ENCODE measurements around the gene CAMTA1. TPM values are rescaled to one million over a fixed set of nuclear protein-coding genes. Genes with fewer than 3 reads are reported as not detected.
A peak's percentile ranks its signal among the peaks of the same experiment; 100 is the strongest.

CAMTA1 gene
- total RNA-seq, 1 donor from 2014 or later: 77.6 TPM

GRCh38 chr1:7218210-7218832, 433.1 kb downstream of the CAMTA1 start:
- H3K4me3 ChIP-seq (ENCODE audit: insufficient read depth, low read depth, low read length): no peak overlapping the region
- Mint-ChIP-seq H3K27ac (ENCODE audit: unreplicated experiment) (no peak overlapping the region), H3K4me1 (ENCODE audit: low read depth, unreplicated experiment) (peaks cover 14% of the 10 kb centered on the region), H3K9me3 (ENCODE audit: unreplicated experiment) (no peaks in the 10 kb centered on the region), H3K36me3 (ENCODE audit: low read depth, unreplicated experiment) (peaks cover 1% of the 10 kb centered on the region), H3K4me3 (ENCODE audit: unreplicated experiment) (no peak overlapping the region), H3K27me3 (ENCODE audit: low read depth, unreplicated experiment) (no peaks in the 10 kb centered on the region)
- H3K27me3 ChIP-seq (ENCODE audit: insufficient read depth, low read length): no peaks in the 10 kb centered on the region
- no peak overlapping the region for H3K9ac ChIP-seq (ENCODE audit: low read length)
- H3K36me3 ChIP-seq (ENCODE audit: insufficient read depth, low read length): no peaks in the 10 kb centered on the region
- H2AFZ ChIP-seq (ENCODE audit: low read depth, low read length): no peak overlapping the region
- no peaks in the 10 kb centered on the region for H4K20me1 ChIP-seq (ENCODE audit: insufficient read depth, low read length)
- H3K27ac ChIP-seq (ENCODE audit: low read depth, low read length): no peak overlapping the region
- no peaks in the 10 kb centered on the region for H3K9me3 ChIP-seq (ENCODE audit: insufficient read depth, low read depth, low read length)
- H3K79me2 ChIP-seq (ENCODE audit: insufficient read depth, low read length): no peaks in the 10 kb centered on the region
- peaks cover 16% of the 10 kb centered on the region for H3K4me1 ChIP-seq (ENCODE audit: insufficient read depth, low read length)
- no peak overlapping the region for H3K4me2 ChIP-seq (ENCODE audit: low read length)
- DNase-seq (ENCODE audit: low read depth) (peak; percentile 7), FAIRE-seq (no peak)
- TF ChIP-seq EZH2 (IDR thresholded peaks at IDR 0.05; ENCODE audit: insufficient read depth, low read length) (no peak), CTCF (IDR thresholded peaks at IDR 0.05; ENCODE audit: insufficient read depth, low read depth, low read length) (peak; percentile 66)

- H3K27me3 ChIP-seq (ENCODE audit: insufficient read depth, low read length): no peaks in the 10 kb centered on the region
- peaks cover 21% of the 10 kb centered on the region for H3K4me1 ChIP-seq (ENCODE audit: insufficient read depth, low read length)
- no peaks in the 10 kb centered on the region for H3K36me3 ChIP-seq (ENCODE audit: insufficient read depth, low read length)
- H3K9me3 ChIP-seq (ENCODE audit: insufficient read depth, low read depth, low read length): no peaks in the 10 kb centered on the region
- H4K20me1 ChIP-seq (ENCODE audit: insufficient read depth, low read length): no peaks in the 10 kb centered on the region
- H3K79me2 ChIP-seq (ENCODE audit: insufficient read depth, low read length): no peaks in the 10 kb centered on the region
- H3K4me2 ChIP-seq (ENCODE audit: low read length): no peak overlapping the region
- no peaks in the 10 kb centered on the region for H3K9me3 Mint-ChIP-seq (ENCODE audit: unreplicated experiment)
- peaks cover 1% of the 10 kb centered on the region for H3K36me3 Mint-ChIP-seq (ENCODE audit: low read depth, unreplicated experiment)
- no peak overlapping the region for H3K4me3 Mint-ChIP-seq (ENCODE audit: unreplicated experiment)
- no peaks in the 10 kb centered on the region for H3K27me3 Mint-ChIP-seq (ENCODE audit: low read depth, unreplicated experiment)
- FAIRE-seq (no peak), DNase-seq (ENCODE audit: low read depth) (no peak)
- peak overlapping the region; percentile 97 for H3K27ac ChIP-seq (ENCODE audit: low read depth, low read length)
- H3K4me3 ChIP-seq (ENCODE audit: insufficient read depth, low read depth, low read length): no peak overlapping the region
- no peak overlapping the region for H3K9ac ChIP-seq (ENCODE audit: low read length)
- TF ChIP-seq CTCF (IDR thresholded peaks at IDR 0.05; ENCODE audit: insufficient read depth, low read depth, low read length) (no peak), EZH2 (IDR thresholded peaks at IDR 0.05; ENCODE audit: insufficient read depth, low read length) (no peak)
- peaks cover 14% of the 10 kb centered on the region for H3K4me1 Mint-ChIP-seq (ENCODE audit: low read depth, unreplicated experiment)
- no peak overlapping the region for H3K27ac Mint-ChIP-seq (ENCODE audit: unreplicated experiment)
- H2AFZ ChIP-seq (ENCODE audit: low read depth, low read length): no peak overlapping the region
These were observed 433.8 kb downstream of the CAMTA1 start for GRCh38 chr1:7219031-7219430.

GRCh38 chr1:7220007-7220406, 434.8 kb downstream of the CAMTA1 start:
- Mint-ChIP-seq H3K36me3 (ENCODE audit: low read depth, unreplicated experiment) (peaks cover 1% of the 10 kb centered on the region), H3K27me3 (ENCODE audit: low read depth, unreplicated experiment) (no peaks in the 10 kb centered on the region), H3K9me3 (ENCODE audit: unreplicated experiment) (no peaks in the 10 kb centered on the region), H3K4me3 (ENCODE audit: unreplicated experiment) (no peak overlapping the region), H3K27ac (ENCODE audit: unreplicated experiment) (peak overlapping the region; percentile 6), H3K4me1 (ENCODE audit: low read depth, unreplicated experiment) (peaks cover 14% of the 10 kb centered on the region)
- peak overlapping the region; percentile 69 for H2AFZ ChIP-seq (ENCODE audit: low read depth, low read length)
- peak overlapping the region; percentile 97 for H3K27ac ChIP-seq (ENCODE audit: low read depth, low read length)
- FAIRE-seq: no peak
- peak overlapping the region; percentile 73 for H3K9ac ChIP-seq (ENCODE audit: low read length)
- H3K4me3 ChIP-seq (ENCODE audit: insufficient read depth, low read depth, low read length): no peak overlapping the region
- no peak for TF ChIP-seq CTCF (IDR thresholded peaks at IDR 0.05; ENCODE audit: insufficient read depth, low read depth, low read length)
- TF ChIP-seq EZH2 (IDR thresholded peaks at IDR 0.05; ENCODE audit: insufficient read depth, low read length): no peak
- no peaks in the 10 kb centered on the region for H3K79me2 ChIP-seq (ENCODE audit: insufficient read depth, low read length)
- no peaks in the 10 kb centered on the region for H3K36me3 ChIP-seq (ENCODE audit: insufficient read depth, low read length)
- peaks cover 24% of the 10 kb centered on the region for H3K4me1 ChIP-seq (ENCODE audit: insufficient read depth, low read length)
- H4K20me1 ChIP-seq (ENCODE audit: insufficient read depth, low read length): no peaks in the 10 kb centered on the region
- peak overlapping the region; percentile 35 for H3K4me2 ChIP-seq (ENCODE audit: low read length)
- peak; percentile 79 for DNase-seq (ENCODE audit: low read depth)
- H3K27me3 ChIP-seq (ENCODE audit: insufficient read depth, low read length): no peaks in the 10 kb centered on the region
- no peaks in the 10 kb centered on the region for H3K9me3 ChIP-seq (ENCODE audit: insufficient read depth, low read depth, low read length)

Data from astrocyte (in vitro differentiated cells and primary cell).